HCT116 (cell line): ENCODE results near the gene CPEB3. TPM values are rescaled to one million over a fixed set of nuclear protein-coding genes. Genes with fewer than 3 reads are reported as not detected.

ENCODE experiments used
- ATAC-seq: fragments of 200-7000 bp; cut with Tn5 transposase; 2 replicates; pipeline ENCODE4 v1.9.1; 2020; ENCODE audit warnings: mild to moderate bottlenecking, moderate library complexity
- BruUV-seq: library from RNA; stranded (reverse); fragments of 400-500 nt; replicated peaks from 2 replicates; lab custom pipeline; 2021; lab: Mats Ljungman, UMichigan
- CTCF ChIA-PET: fragments of 300-600 bp; sonication (Branson Sonifier 250); formaldehyde crosslinking; loops from one replicate; lab custom pipeline; 2021; ENCODE audit warnings: antibody characterized with exemption; lab: Charles Lee
- POLR2A ChIA-PET: fragments of 300-600, 350-600 bp; sonication (Branson Sonifier 250); formaldehyde crosslinking; loops from one replicate; lab custom pipeline; 2021; ENCODE audit warnings: antibody characterized with exemption; lab: Charles Lee
- RAD21 ChIA-PET, 2 experiments: fragments of 300-600 bp; sonication (Branson Sonifier 250); formaldehyde crosslinking; loops; one replicate each; lab custom pipeline; 2023; ENCODE audit warnings: low total read pairs in 2 of 2; ENCODE audit not compliant: uncharacterized antibody in 2 of 2, unreplicated experiment in 2 of 2, low non-redundant PET in 1 of 2; lab: Charles Lee
- DNase-seq: peaks from one replicate; pipeline ENCODE4 v3.0.0-alpha.2; 2010; ENCODE audit warnings: low read depth, low spot score
- H2AFZ ChIP-seq: fragments of 200-600 bp; shearing (Covaris generic), sonication (generic); 2 replicates; pipeline ENCODE4 v1.6.1; 2017; ENCODE audit warnings: low read depth, mixed run types, mixed read lengths, antibody characterized with exemption, low read length; ENCODE audit not compliant: poor library complexity, severe bottlenecking
- H3K27ac ChIP-seq: 2 replicates; pipeline ENCODE4 v1.5.1; 2012; ENCODE audit warnings: low read depth, low read length
- H3K27me3 ChIP-seq: fragments of 200-600 bp; sonication (generic); 2 replicates; pipeline ENCODE4 v1.6.1; 2016; ENCODE audit warnings: mixed run types, low read length, mixed read lengths; ENCODE audit not compliant: insufficient read depth
- H3K36me3 ChIP-seq, 2 experiments: fragments of 200-500 bp in 1 of 2; fragments of 200-600 bp in 1 of 2; sonication (Bioruptor generic) in 1 of 2; sonication (generic) in 1 of 2; 2 replicates each; pipeline versions ENCODE4 v1.5.1 to v1.6.1; 2014 to 2016; ENCODE audit warnings: low read length in 2 of 2, inconsistent platforms in 1 of 2, mixed read lengths in 1 of 2, mixed run types in 1 of 2; ENCODE audit not compliant: insufficient read depth in 2 of 2, control insufficient read depth in 1 of 2
- H3K4me1 ChIP-seq, 2 experiments: fragments of 200-600 bp in 1 of 2; sonication (generic) in 1 of 2; 2 replicates each; pipeline versions ENCODE4 v1.5.1 to v1.6.1; 2012 to 2017; ENCODE audit warnings: low read length in 2 of 2, inconsistent platforms in 1 of 2, mild to moderate bottlenecking in 1 of 2, mixed read lengths in 1 of 2, mixed run types in 1 of 2, moderate library complexity in 1 of 2; ENCODE audit not compliant: insufficient read depth in 2 of 2, control insufficient read depth in 1 of 2
- H3K4me2 ChIP-seq: fragments of 200-600 bp; sonication (generic); 2 replicates; pipeline ENCODE4 v1.6.1; 2017; ENCODE audit warnings: mixed run types, low read length, mixed read lengths
- H3K4me3 ChIP-seq, 2 experiments: fragments of 200-600 bp in 1 of 2; sonication (generic) in 1 of 2; replicated peaks in 1 of 2; 2 replicates each; pipeline ENCODE4 v1.5.1; 2011 to 2016; ENCODE audit warnings: low read length in 2 of 2, control low read depth in 1 of 2, low read depth in 1 of 2, mild to moderate bottlenecking in 1 of 2, mixed read lengths in 1 of 2, mixed run types in 1 of 2
- H3K79me2 ChIP-seq: fragments of 200-600 bp; sonication (generic); 2 replicates; pipeline ENCODE4 v1.6.1; 2017; ENCODE audit warnings: mild to moderate bottlenecking, mixed run types, low read length, moderate library complexity, mixed read lengths; ENCODE audit not compliant: insufficient read depth
- H3K9ac ChIP-seq: fragments of 200-600 bp; sonication (generic); 2 replicates; pipeline ENCODE4 v1.6.1; 2016; ENCODE audit warnings: low read length, mixed read lengths
- H3K9me2 ChIP-seq: fragments of 200-600 bp; sonication (generic), shearing (Covaris generic); 2 replicates; pipeline ENCODE4 v1.6.1; 2017; ENCODE audit warnings: mixed run types, mild to moderate bottlenecking, moderate library complexity; ENCODE audit not compliant: insufficient read depth
- H3K9me3 ChIP-seq, 2 experiments: fragments of 200-500 bp in 1 of 2; fragments of 200-600 bp in 1 of 2; sonication (Bioruptor generic) in 1 of 2; sonication (generic) in 1 of 2; 2 replicates each; pipeline ENCODE4 v1.6.1; 2014 to 2017; ENCODE audit warnings: low read length in 2 of 2, mixed read lengths in 2 of 2, inconsistent platforms in 1 of 2, low read depth in 1 of 2, mild to moderate bottlenecking in 1 of 2, mixed run types in 1 of 2, moderate library complexity in 1 of 2; ENCODE audit not compliant: control insufficient read depth in 1 of 2, insufficient read depth in 1 of 2
- H4K20me1 ChIP-seq: fragments of 200-600 bp; sonication (generic), shearing (Covaris generic); 2 replicates; pipeline ENCODE4 v1.6.1; 2017; ENCODE audit warnings: mixed run types, mild to moderate bottlenecking, moderate library complexity; ENCODE audit not compliant: insufficient read depth
- ATF3 ChIP-seq: IDR thresholded peaks from 2 replicates; pipeline ENCODE4 v1.6.1; 2012
- CBX3 ChIP-seq: IDR thresholded peaks from 2 replicates; pipeline ENCODE4 v1.6.1; 2012; ENCODE audit warnings: low read depth
- CEBPB ChIP-seq: IDR thresholded peaks from 2 replicates; pipeline ENCODE4 v1.6.1; 2012; ENCODE audit warnings: low read depth
- ELF1 ChIP-seq: IDR thresholded peaks from 2 replicates; pipeline ENCODE4 v1.6.1; 2012; ENCODE audit warnings: low read depth, borderline replicate concordance
- FOSL1 ChIP-seq: IDR thresholded peaks from 2 replicates; pipeline ENCODE4 v1.6.1; 2012; ENCODE audit warnings: low read depth
- JUND ChIP-seq: IDR thresholded peaks from 2 replicates; pipeline ENCODE4 v1.6.1; 2012
- MAX ChIP-seq: IDR thresholded peaks from 2 replicates; pipeline ENCODE4 v1.6.1; 2012
- POLR2A ChIP-seq: IDR thresholded peaks from 2 replicates; pipeline ENCODE4 v1.7.0; 2011; ENCODE audit warnings: borderline replicate concordance; ENCODE audit not compliant: insufficient read depth, insufficient read length; ENCODE audit errors: extremely low read depth
- POLR2AphosphoS5 ChIP-seq: IDR thresholded peaks from 2 replicates; pipeline ENCODE4 v1.6.1; 2011; ENCODE audit warnings: mild to moderate bottlenecking, low read depth, low read length, moderate library complexity
- RAD21 ChIP-seq: IDR thresholded peaks from 2 replicates; pipeline ENCODE4 v1.6.1; 2012; ENCODE audit warnings: low read depth, mild to moderate bottlenecking
- SIN3A ChIP-seq: IDR thresholded peaks from 2 replicates; pipeline ENCODE4 v1.6.1; 2012; ENCODE audit warnings: low read depth
- TCF7L2 ChIP-seq: IDR thresholded peaks from 2 replicates; pipeline ENCODE4 v1.7.0; 2011; ENCODE audit warnings: borderline replicate concordance, inconsistent platforms; ENCODE audit not compliant: insufficient read depth, insufficient read length; ENCODE audit errors: extremely low read depth
- ZBTB33 ChIP-seq: IDR thresholded peaks from 2 replicates; pipeline ENCODE4 v1.6.1; 2011; ENCODE audit warnings: mild to moderate bottlenecking, low read length, moderate library complexity; ENCODE audit not compliant: insufficient replicate concordance; ENCODE audit errors: extremely low read depth
- ZFX ChIP-seq: fragments of 450-650 bp; IDR thresholded peaks from 2 replicates; pipeline ENCODE4 v1.6.1; 2017
- intact Hi-C: fragments of 100-400 bp; cut with micrococcal nuclease; formaldehyde crosslinking; loops from 2 replicates; pipeline ENCODE4 v1.10.0; 2022
- total RNA-seq: library from RNA; stranded (reverse); gene quantifications from one replicate; pipeline ENCODE4 v1.2.1, GENCODE V29; 2021; ENCODE audit not compliant: unreplicated experiment

The CPEB3 gene
- total RNA-seq, 1 experiment from 2014 or later = 3.0 TPM

- Histone ChIP-seq H3K79me2 (no peaks in the 10 kb centered on the region), H3K27ac (no peak overlapping the region), H3K27me3 (no peaks in the 10 kb centered on the region), H3K4me1 (no peaks in the 10 kb centered on the region), H2AFZ (no peak overlapping the region), H3K4me2 (no peak overlapping the region), H3K36me3 (no peaks in the 10 kb centered on the region), H3K9ac (no peak overlapping the region), H3K9me3 (no peaks in the 10 kb centered on the region), H4K20me1 (no peaks in the 10 kb centered on the region), H3K9me2 (no peaks in the 10 kb centered on the region), H3K4me3 (no peak overlapping the region)
- no TSS peak for BruUV-seq
- DNase-seq = no peak
- intact Hi-C loops = no loop called here
- ATAC-seq = no peak
- CTCF ChIA-PET = no interaction called here
- no peak for TF ChIP-seq ZBTB33
- TF ChIP-seq ATF3 = no peak
- no peak for TF ChIP-seq POLR2A
- RAD21 ChIA-PET = no interaction called here
- POLR2A ChIA-PET = no interaction called here
Measured at GRCh38 chr10:92278996-92279696, 11.7 kb downstream of the CPEB3 start.

- H3K9ac ChIP-seq = no peak overlapping the region
- RAD21 ChIA-PET = no interaction called here
- H2AFZ ChIP-seq = no peak overlapping the region
- TF ChIP-seq ZFX = no peak
- no peak for TF ChIP-seq RAD21
- no peak for TF ChIP-seq POLR2AphosphoS5
- TF ChIP-seq CBX3 = no peak
- TF ChIP-seq CEBPB = no peak
- no peak for TF ChIP-seq ZBTB33
- no peak for TF ChIP-seq MAX
- TF ChIP-seq TCF7L2 = no peak
- no peak for TF ChIP-seq ATF3
- no peak for TF ChIP-seq JUND
- no peak for TF ChIP-seq FOSL1
- no peak for TF ChIP-seq ELF1
- no peak for TF ChIP-seq SIN3A
- TF ChIP-seq, all 23 proteins: peak for 0
- no peaks in the 10 kb centered on the region for H3K4me1 ChIP-seq
- H3K79me2 ChIP-seq = no peaks in the 10 kb centered on the region
- DNase-seq (no peak), ATAC-seq (no peak)
- BruUV-seq = no TSS peak
- H3K36me3 ChIP-seq = no peaks in the 10 kb centered on the region
- no peaks in the 10 kb centered on the region for H4K20me1 ChIP-seq
- intact Hi-C loops = no loop called here
- H3K9me3 ChIP-seq = no peaks in the 10 kb centered on the region
- POLR2A ChIA-PET = no interaction called here
- H3K4me2 ChIP-seq = no peak overlapping the region
- H3K27me3 ChIP-seq = no peaks in the 10 kb centered on the region
- CTCF ChIA-PET = no interaction called here
- no peak overlapping the region for H3K27ac ChIP-seq
- H3K9me2 ChIP-seq = no peaks in the 10 kb centered on the region
- H3K4me3 ChIP-seq = no peak overlapping the region
Measured at GRCh38 chr10:92274071-92274470, 16.8 kb downstream of the CPEB3 start.
